A673 (cell line): ENCODE measurements around the gene RPL39L. TPM values are rescaled to one million over a fixed set of nuclear protein-coding genes. Genes with fewer than 3 reads are reported as not detected.
A peak's percentile ranks its signal among the peaks of the same experiment; 100 is the strongest.

Experiments
- BruUV-seq: library from RNA; stranded (reverse); fragments of 400-500 nt; replicated peaks from 2 replicates; lab custom pipeline; 2021; lab: Mats Ljungman, UMichigan
- CTCF ChIA-PET: fragments of 300-600 bp; sonication (Branson Sonifier 250); formaldehyde crosslinking; loops from one replicate; lab custom pipeline; 2022; ENCODE audit warnings: antibody characterized with exemption; lab: Charles Lee
- POLR2A ChIA-PET: fragments of 300-600 bp; sonication (Branson Sonifier 250); formaldehyde crosslinking; loops from one replicate; lab custom pipeline; 2022; ENCODE audit warnings: antibody characterized with exemption; ENCODE audit not compliant: low non-redundant PET; lab: Charles Lee
- DNase-seq: peaks from one replicate; pipeline ENCODE4 v3.0.0-alpha.2; 2015; ENCODE audit warnings: low spot score
- H3K27ac ChIP-seq: fragments of 200-600 bp; sonication (generic); 2 replicates; pipeline ENCODE4 v1.5.1; 2016; ENCODE audit warnings: mixed run types, low read depth, mild to moderate bottlenecking, mixed read lengths, antibody characterized with exemption, low read length; ENCODE audit not compliant: poor library complexity, severe bottlenecking
- H3K27me3 ChIP-seq: fragments of 200-600 bp; sonication (generic); replicated peaks from 2 replicates; pipeline ENCODE4 v1.6.1; 2017; ENCODE audit warnings: mixed run types, low read depth, mild to moderate bottlenecking, mixed read lengths, antibody characterized with exemption, low read length; ENCODE audit not compliant: insufficient read depth, poor library complexity
- H3K36me3 ChIP-seq: fragments of 200-600 bp; sonication (generic); 2 replicates; pipeline ENCODE4 v1.6.1; 2016; ENCODE audit warnings: mixed run types, mild to moderate bottlenecking, mixed read lengths, antibody characterized with exemption, low read length; ENCODE audit not compliant: insufficient read depth, poor library complexity, severe bottlenecking
- H3K4me1 ChIP-seq: fragments of 200-600 bp; sonication (generic); 2 replicates; pipeline ENCODE4 v1.6.1; 2017; ENCODE audit warnings: mixed run types, mild to moderate bottlenecking, mixed read lengths, antibody characterized with exemption, low read length; ENCODE audit not compliant: insufficient read depth, poor library complexity, severe bottlenecking
- H3K4me3 ChIP-seq: fragments of 200-600 bp; sonication (generic); 2 replicates; pipeline ENCODE4 v1.5.1; 2016; ENCODE audit warnings: low read depth, mixed run types, mild to moderate bottlenecking, mixed read lengths, low read length; ENCODE audit not compliant: poor library complexity, severe bottlenecking
- H3K9me3 ChIP-seq: fragments of 200-600 bp; sonication (generic); 2 replicates; pipeline ENCODE4 v1.6.1; 2016; ENCODE audit warnings: mixed run types, low read depth, mild to moderate bottlenecking, mixed read lengths, antibody characterized with exemption, low read length; ENCODE audit not compliant: poor library complexity, severe bottlenecking
- CTCF ChIP-seq: fragments of 300-800, 200-600 bp; sonication (generic); conservative IDR thresholded peaks from 2 replicates; pipeline ENCODE4 v1.5.1; 2017; ENCODE audit warnings: low read depth, mild to moderate bottlenecking, antibody characterized with exemption, low read length, moderate library complexity, mixed read lengths
- EZH2 ChIP-seq: fragments of 200-600 bp; sonication (generic); IDR thresholded peaks from 2 replicates; pipeline ENCODE4 v1.6.1; 2017; ENCODE audit warnings: borderline replicate concordance, low read depth, mild to moderate bottlenecking, mixed read lengths, antibody characterized with exemption, low read length; ENCODE audit not compliant: poor library complexity, severe bottlenecking
- intact Hi-C: fragments of 100-400 bp; cut with micrococcal nuclease; formaldehyde crosslinking; loops from one replicate; pipeline ENCODE4 v1.10.0; 2022; ENCODE audit not compliant: unreplicated experiment
- total RNA-seq: library from RNA; stranded (reverse); gene quantifications from 2 replicates; pipeline ENCODE4 v1.2.3, GENCODE V29; 2021

Gene RPL39L
- total RNA-seq, 1 experiment from 2014 or later: 35.3 TPM

GRCh38 chr3:187186375-187186774 is 47.1 kb upstream of the RPL39L start:
- TF ChIP-seq EZH2 (no peak), CTCF (no peak)
- H3K36me3 ChIP-seq: no peaks in the 10 kb centered on the region
- peaks cover 18% of the 10 kb centered on the region for H3K4me1 ChIP-seq
- POLR2A ChIA-PET: no interaction called here
- intact Hi-C loops: no loop called here
- no peak overlapping the region for H3K27ac ChIP-seq
- H3K4me3 ChIP-seq: no peak overlapping the region
- BruUV-seq: no TSS peak
- CTCF ChIA-PET: no interaction called here
- H3K9me3 ChIP-seq: no peaks in the 10 kb centered on the region
- no peak for DNase-seq
- no peaks in the 10 kb centered on the region for H3K27me3 ChIP-seq

GRCh38 chr3:187185759-187186158 is 46.5 kb upstream of the RPL39L start:
- Histone ChIP-seq H3K4me1 (peaks cover 18% of the 10 kb centered on the region), H3K27me3 (no peaks in the 10 kb centered on the region), H3K9me3 (no peaks in the 10 kb centered on the region), H3K36me3 (no peaks in the 10 kb centered on the region), H3K27ac (no peak overlapping the region), H3K4me3 (no peak overlapping the region)
- no peak for DNase-seq
- POLR2A ChIA-PET: no interaction called here
- CTCF ChIA-PET: no interaction called here
- TF ChIP-seq CTCF: no peak
- TF ChIP-seq EZH2: no peak
- intact Hi-C loops: no loop called here
- BruUV-seq: no TSS peak

- H3K4me3 ChIP-seq: no peak overlapping the region
- BruUV-seq: no TSS peak
- no peaks in the 10 kb centered on the region for H3K27me3 ChIP-seq
- H3K9me3 ChIP-seq: no peaks in the 10 kb centered on the region
- CTCF ChIA-PET: no interaction called here
- peaks cover 18% of the 10 kb centered on the region for H3K4me1 ChIP-seq
- DNase-seq: peak; percentile 46
- intact Hi-C loops: no loop called here
- H3K27ac ChIP-seq: peak overlapping the region; percentile 46
- H3K36me3 ChIP-seq: no peaks in the 10 kb centered on the region
- TF ChIP-seq EZH2: no peak
- no peak for TF ChIP-seq CTCF
- POLR2A ChIA-PET: no interaction called here
These were observed 44.6 kb upstream of the RPL39L start for GRCh38 chr3:187183903-187184302.
